ENCODE data around the gene TLE1. TPM values are rescaled to one million over a fixed set of nuclear protein-coding genes. Genes with fewer than 3 reads are reported as not detected.

Gene TLE1
- total and polyA plus RNA-seq, 2 of the 4 experiments (the other 2 are of a cell fraction), result 36.0 to 51.0 TPM

DNA sequence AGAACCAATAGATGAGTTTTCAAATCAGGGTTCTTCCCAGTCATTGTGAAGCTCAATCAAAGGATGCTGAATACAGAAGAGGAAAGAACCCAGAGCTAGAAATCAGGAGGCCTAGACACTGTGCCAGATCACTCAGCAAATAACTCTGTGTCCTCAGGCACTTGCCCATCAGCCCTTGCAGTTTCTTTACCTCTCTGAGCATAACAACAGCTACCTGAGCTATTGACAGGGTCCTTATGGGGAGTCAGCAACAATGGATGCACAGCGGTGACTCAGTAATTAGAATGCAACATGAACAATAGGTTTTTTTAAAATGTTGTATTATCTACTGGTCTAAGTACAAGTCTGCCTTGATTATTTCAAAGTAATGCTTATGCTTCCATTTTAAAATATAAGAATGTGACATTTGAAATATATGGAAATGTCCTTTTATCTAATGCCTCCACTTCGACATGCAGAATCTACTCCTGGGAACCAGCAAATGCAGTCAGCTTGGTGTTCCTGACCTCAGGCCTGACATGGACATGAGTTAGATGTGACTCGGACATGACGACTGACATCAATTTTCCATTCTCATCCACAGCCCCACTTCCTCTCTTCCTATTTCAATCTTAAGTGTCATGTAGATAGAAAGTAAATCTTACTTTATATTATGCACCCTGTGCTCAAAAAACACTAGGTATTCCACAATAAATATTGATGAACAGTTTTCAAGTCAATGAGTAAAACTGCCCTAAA, 155.0 kb downstream of the TLE1 start:
- no CpG with 5 or more reads among the region's 4 CpGs for WGBS, 2 experiments (ENCODE audit: extremely low coverage in 2 of 2, insufficient read length in 1 of 2)
- H2AK9ac ChIP-seq (replicated peaks; ENCODE audit: low read depth, low read length, poor library complexity), result no peak overlapping the region
- no peak overlapping the region for H4K8ac ChIP-seq (ENCODE audit: low read depth in 2 of 2, low read length in 2 of 2)
- H2AFZ ChIP-seq (replicated peaks; ENCODE audit: low read length, poor library complexity), result no peak overlapping the region
- no peaks in the 10 kb centered on the region; the same call in 1 of the 2 replicates for H3K4me1 ChIP-seq (ENCODE audit: control insufficient read depth, insufficient read depth, low read length)
- H3K4me3 ChIP-seq (ENCODE audit: insufficient read depth, low read depth, low read length), result no peak overlapping the region
- no peaks in the 10 kb centered on the region for H3K27me3 ChIP-seq (ENCODE audit: control insufficient read depth, insufficient read depth, low read length)
- no peaks in the 10 kb centered on the region for H3K9me3 ChIP-seq (ENCODE audit: control insufficient read depth, insufficient read depth, low read length)
- no peak overlapping the region for H3K14ac ChIP-seq (replicated peaks; ENCODE audit: low read depth, low read length)
- dilution Hi-C loops (cut with HindIII; ENCODE audit: low sequenced_read_pairs, unreplicated experiment), result no loop called here
- POLR2A ChIA-PET (ENCODE audit: unreplicated experiment), result no interaction called here
- no peak overlapping the region for H2AK5ac ChIP-seq (ENCODE audit: low read depth, low read length)
- H2BK120ac ChIP-seq (ENCODE audit: low read depth, low read length), result no peak overlapping the region
- TF ChIP-seq BHLHE40 (IDR thresholded peaks at IDR 0.05; ENCODE audit: low read depth, low read length), result no peak
- TF ChIP-seq ELK1 (IDR thresholded peaks at IDR 0.05; ENCODE audit: borderline replicate concordance, low read depth, low read length), result no peak
- TF ChIP-seq RCOR1 (IDR thresholded peaks at IDR 0.05; ENCODE audit: insufficient replicate concordance, low read length), result no peak
- TF ChIP-seq USF2 (IDR thresholded peaks at IDR 0.05; ENCODE audit: low read depth, low read length), result no peak
- TF ChIP-seq CTCF (conservative IDR thresholded peaks at IDR 0.05; ENCODE audit: low read depth, low read length), result no peak
- no peak for TF ChIP-seq NFE2L2 (IDR thresholded peaks at IDR 0.05; ENCODE audit: low read depth, low read length)
- no peak for TF ChIP-seq MAZ (IDR thresholded peaks at IDR 0.05; ENCODE audit: borderline replicate concordance, low read depth, low read length)
- no peak for TF ChIP-seq MAFK (IDR thresholded peaks at IDR 0.05; ENCODE audit: low read depth, low read length)
- no peak for TF ChIP-seq FOS (IDR thresholded peaks at IDR 0.05; ENCODE audit: low read depth, low read length)
- TF ChIP-seq POLR2A (IDR thresholded peaks at IDR 0.05; ENCODE audit: low read depth, low read length), result no peak
- TF ChIP-seq CEBPB (IDR thresholded peaks at IDR 0.05; ENCODE audit: low read depth, low read length), result no peak
- TF ChIP-seq RAD21 (IDR thresholded peaks at IDR 0.05; ENCODE audit: low read length), result no peak
- no peak for TF ChIP-seq SMC3 (IDR thresholded peaks at IDR 0.05; ENCODE audit: low read depth, low read length)
- ATAC-seq (ENCODE audit: low read depth) (no peak), DNase-seq (peak; percentile 62)
- no peak overlapping the region for H2BK5ac ChIP-seq (ENCODE audit: low read depth, low read length, poor library complexity, severe bottlenecking)
- peaks cover 3% of the 10 kb centered on the region; the same call in 1 of the 2 replicates for H3K9me1 ChIP-seq (ENCODE audit: insufficient read depth, low read length)
- CTCF ChIA-PET, result no interaction called here
- H3K23ac ChIP-seq (ENCODE audit: low read depth, low read length), result no peak overlapping the region
- no peak overlapping the region for H3K9ac ChIP-seq (ENCODE audit: low read depth, low read length)
- H3K79me1 ChIP-seq (ENCODE audit: low read depth in 1 of 2, low read length in 2 of 2), result no peaks in the 10 kb centered on the region
- no peak overlapping the region for H4K5ac ChIP-seq (ENCODE audit: low read depth, low read length)
- H4K20me1 ChIP-seq (ENCODE audit: insufficient read depth, low read length), result no peaks in the 10 kb centered on the region
- in situ Hi-C loops (cut with MboI; ENCODE audit: low sequenced_read_pairs), result loop anchor here (25.0 kb wide), 1 partner anchor 1078 kb away; no protein-coding TSS in a partner anchor
- no peak overlapping the region for H3K56ac ChIP-seq (ENCODE audit: extremely low read depth, insufficient read depth, low read length)
- BruUV-seq (replicated peaks), result no TSS peak
- no peak overlapping the region for H4K91ac ChIP-seq (ENCODE audit: insufficient read depth, low read depth, low read length)
- H3K18ac ChIP-seq (ENCODE audit: low read depth, low read length), result no peak overlapping the region
- no peak overlapping the region for H2BK15ac ChIP-seq (ENCODE audit: low read depth, low read length)
- 0 out of 2 replicates have a peak overlapping the region, but pooled peaks have one; percentile 36 for H2BK20ac ChIP-seq (ENCODE audit: low read depth, low read length)
- H3K36me3 ChIP-seq (ENCODE audit: control insufficient read depth, insufficient read depth, low read length), result no peaks in the 10 kb centered on the region
- H3K4ac ChIP-seq (ENCODE audit: low read depth, low read length), result no peak overlapping the region
- H3K4me2 ChIP-seq (ENCODE audit: low read depth, low read length), result no peak overlapping the region
- H3K27ac ChIP-seq (ENCODE audit: insufficient read depth, low read length), result no peak overlapping the region
- intact Hi-C loops (cut with micrococcal nuclease), result no loop called here

Measured in IMR-90 (cell line).